GM12872 (cell line): ENCODE data around the gene PRKN.

Source experiments
- TF ChIP-seq, protein P1 (sequence below): IDR thresholded peaks from 3 replicates; pipeline ENCODE4 v1.5.1; 2011; ENCODE audit warnings: low read depth, mild to moderate bottlenecking, low read length, moderate library complexity; ENCODE audit not compliant: insufficient read depth

Gene PRKN

GRCh38 chr6:161548713-161549296 lies 1178.8 kb downstream of the PRKN start:
- TF ChIP-seq, protein P1, sequence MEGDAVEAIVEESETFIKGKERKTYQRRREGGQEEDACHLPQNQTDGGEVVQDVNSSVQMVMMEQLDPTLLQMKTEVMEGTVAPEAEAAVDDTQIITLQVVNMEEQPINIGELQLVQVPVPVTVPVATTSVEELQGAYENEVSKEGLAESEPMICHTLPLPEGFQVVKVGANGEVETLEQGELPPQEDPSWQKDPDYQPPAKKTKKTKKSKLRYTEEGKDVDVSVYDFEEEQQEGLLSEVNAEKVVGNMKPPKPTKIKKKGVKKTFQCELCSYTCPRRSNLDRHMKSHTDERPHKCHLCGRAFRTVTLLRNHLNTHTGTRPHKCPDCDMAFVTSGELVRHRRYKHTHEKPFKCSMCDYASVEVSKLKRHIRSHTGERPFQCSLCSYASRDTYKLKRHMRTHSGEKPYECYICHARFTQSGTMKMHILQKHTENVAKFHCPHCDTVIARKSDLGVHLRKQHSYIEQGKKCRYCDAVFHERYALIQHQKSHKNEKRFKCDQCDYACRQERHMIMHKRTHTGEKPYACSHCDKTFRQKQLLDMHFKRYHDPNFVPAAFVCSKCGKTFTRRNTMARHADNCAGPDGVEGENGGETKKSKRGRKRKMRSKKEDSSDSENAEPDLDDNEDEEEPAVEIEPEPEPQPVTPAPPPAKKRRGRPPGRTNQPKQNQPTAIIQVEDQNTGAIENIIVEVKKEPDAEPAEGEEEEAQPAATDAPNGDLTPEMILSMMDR = no peak

- TF ChIP-seq, protein P1 = no peak
Measured at GRCh38 chr6:161547617-161548016, 1179.9 kb downstream of the PRKN start.

DNA sequence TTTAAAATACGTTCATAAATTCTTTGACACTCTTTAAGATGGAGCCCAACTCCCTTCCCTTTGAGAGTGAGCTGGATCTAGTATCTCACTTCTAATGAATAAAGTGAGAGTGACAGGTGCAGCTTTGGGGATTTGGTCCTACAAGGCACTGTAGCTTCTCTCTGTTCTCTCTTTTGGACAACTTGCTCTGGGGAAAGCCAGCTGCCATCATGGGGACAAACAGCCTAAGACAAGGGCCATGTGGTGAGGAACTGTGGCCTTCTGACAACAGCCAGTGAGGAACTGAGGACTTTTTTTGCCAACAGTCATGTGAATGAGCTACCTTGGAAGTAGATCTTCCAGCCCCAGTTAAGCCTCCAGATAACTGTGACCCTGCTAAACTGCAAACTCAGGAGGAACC lies 1180.9 kb downstream of the PRKN start:
- TF ChIP-seq, protein P1 = no peak

- TF ChIP-seq, protein P1 = no peak
Measured at GRCh38 chr6:161545741-161546140, 1181.8 kb downstream of the PRKN start.

GRCh38 chr6:161544801-161545480 lies 1182.6 kb downstream of the PRKN start:
- TF ChIP-seq, protein P1 = no peak

- TF ChIP-seq, protein P1 = no peak
Measured at GRCh38 chr6:161543684-161544309, 1183.8 kb downstream of the PRKN start.

DNA sequence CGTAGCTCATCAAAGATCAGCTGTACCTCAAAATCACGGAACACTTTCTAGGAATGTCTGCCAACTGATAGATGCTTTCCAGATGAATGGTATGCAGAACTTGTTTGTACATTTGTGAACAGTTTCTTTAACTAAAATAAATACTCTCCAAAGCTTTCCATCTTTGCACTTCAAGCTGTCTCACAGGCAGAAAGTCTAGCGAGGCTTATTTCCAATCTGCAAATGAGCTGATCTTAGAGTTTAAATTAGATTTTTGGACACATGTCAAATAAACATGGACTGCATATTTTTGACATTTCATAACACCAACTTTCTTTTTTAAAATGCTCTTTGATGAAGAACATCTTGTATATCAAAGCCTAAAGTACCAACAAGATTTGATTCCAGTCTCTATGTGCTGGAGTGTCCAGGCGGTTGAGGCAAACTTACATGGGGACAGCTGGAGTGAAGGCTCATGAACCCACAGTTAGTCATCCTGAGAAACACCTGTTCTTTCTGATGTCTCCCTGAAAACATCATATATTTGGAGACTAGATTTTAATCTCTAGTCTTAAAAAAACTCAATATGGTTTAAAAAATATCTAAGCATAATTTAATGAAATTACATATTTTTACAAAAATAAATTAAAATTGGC lies 1185.1 kb downstream of the PRKN start:
- TF ChIP-seq, protein P1 = no peak
